ENCODE measurements around the gene CASP12. TPM values are rescaled to one million over a fixed set of nuclear protein-coding genes. Genes with fewer than 3 reads are reported as not detected.

Gene CASP12
- total and polyA plus RNA-seq, 9 donors: 2.0 to 12.0 (median 3.3) TPM

DNA sequence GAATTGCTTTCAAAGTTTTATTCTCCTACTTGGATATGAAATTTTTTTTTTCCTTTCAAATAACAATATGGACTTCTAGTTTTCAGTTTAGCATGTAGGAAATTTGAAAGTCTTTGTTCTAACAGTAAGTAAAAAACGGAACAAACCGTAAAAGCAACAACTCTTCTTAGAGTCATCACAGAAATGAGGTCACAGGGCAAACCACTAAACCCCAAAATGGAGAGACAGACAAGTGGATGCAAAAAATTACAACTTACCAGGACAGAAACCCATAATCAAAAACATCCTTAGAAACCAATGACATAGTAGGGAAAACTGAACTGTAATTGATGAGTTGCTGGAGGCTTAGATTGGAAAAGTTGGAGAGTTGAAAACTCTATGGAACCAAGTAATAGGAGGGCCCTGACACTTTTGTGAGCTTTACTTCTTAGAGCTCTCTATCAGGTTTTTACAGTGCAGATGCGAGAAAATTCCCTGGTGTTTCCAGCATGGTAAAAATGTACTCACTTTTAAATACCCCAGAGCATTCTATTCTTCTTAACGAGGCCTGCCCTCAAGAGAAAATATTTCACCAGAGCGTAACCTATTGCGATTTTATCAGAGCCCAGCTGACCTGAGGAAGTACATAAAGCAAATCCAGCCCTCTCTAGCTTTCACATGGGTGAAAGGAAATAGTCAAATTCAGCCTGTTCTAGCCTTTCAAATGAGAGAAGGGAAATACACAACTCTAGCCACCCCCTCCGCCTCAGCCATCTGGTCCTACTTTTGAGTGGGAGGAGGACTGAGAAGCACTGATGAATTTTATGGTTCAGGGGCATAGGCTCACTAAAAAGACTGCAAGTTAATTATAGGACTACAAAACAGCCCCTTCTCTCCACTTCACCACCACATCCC lies 39.1 kb downstream of the CASP12 start:
- WGBS, 3 donors: 78 to 86% (median 81%) methylated on average over 7 of the region's 7 CpGs
- no peak overlapping the region for H3K27ac ChIP-seq
- no peaks in the 10 kb centered on the region for H3K9me3 ChIP-seq
- no peak for DNase-seq
- H3K4me3 ChIP-seq: no peak overlapping the region
- no peaks in the 10 kb centered on the region for H3K4me1 ChIP-seq (ENCODE audit: insufficient read depth)
- intact Hi-C loops (cut with DNase I): no loop called here
- TF ChIP-seq EP300 (IDR thresholded peaks at IDR 0.05) (no peak), POLR2A (IDR thresholded peaks at IDR 0.05) (no peak)
- TF ChIP-seq, protein P1, sequence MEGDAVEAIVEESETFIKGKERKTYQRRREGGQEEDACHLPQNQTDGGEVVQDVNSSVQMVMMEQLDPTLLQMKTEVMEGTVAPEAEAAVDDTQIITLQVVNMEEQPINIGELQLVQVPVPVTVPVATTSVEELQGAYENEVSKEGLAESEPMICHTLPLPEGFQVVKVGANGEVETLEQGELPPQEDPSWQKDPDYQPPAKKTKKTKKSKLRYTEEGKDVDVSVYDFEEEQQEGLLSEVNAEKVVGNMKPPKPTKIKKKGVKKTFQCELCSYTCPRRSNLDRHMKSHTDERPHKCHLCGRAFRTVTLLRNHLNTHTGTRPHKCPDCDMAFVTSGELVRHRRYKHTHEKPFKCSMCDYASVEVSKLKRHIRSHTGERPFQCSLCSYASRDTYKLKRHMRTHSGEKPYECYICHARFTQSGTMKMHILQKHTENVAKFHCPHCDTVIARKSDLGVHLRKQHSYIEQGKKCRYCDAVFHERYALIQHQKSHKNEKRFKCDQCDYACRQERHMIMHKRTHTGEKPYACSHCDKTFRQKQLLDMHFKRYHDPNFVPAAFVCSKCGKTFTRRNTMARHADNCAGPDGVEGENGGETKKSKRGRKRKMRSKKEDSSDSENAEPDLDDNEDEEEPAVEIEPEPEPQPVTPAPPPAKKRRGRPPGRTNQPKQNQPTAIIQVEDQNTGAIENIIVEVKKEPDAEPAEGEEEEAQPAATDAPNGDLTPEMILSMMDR (IDR thresholded peaks at IDR 0.05): no peak
- no peaks in the 10 kb centered on the region for H3K36me3 ChIP-seq
- H3K27me3 ChIP-seq: no peaks in the 10 kb centered on the region

DNA sequence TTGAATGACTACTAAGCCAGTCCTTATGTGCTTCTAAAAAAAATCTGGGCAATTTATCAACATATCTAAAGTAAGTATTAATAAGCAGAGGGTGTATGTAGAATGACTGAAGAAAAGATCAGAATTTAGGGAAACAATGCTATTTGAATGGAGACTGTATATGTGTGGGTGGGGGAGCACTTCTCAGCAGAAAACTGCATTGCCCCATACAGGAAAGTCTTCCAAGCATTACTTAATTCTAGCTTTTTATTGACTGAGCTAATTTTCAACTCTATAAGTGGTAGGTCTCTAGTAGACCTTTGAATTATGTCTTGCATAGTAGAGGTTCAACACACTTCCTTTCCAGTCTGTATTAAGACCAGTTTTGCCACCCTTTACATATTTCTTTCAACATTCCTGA lies 41.7 kb downstream of the CASP12 start:
- Histone ChIP-seq H3K4me3 (no peak overlapping the region), H3K36me3 (no peaks in the 10 kb centered on the region), H3K27me3 (no peaks in the 10 kb centered on the region), H3K9me3 (no peaks in the 10 kb centered on the region), H3K4me1 (ENCODE audit: insufficient read depth) (no peaks in the 10 kb centered on the region), H3K27ac (no peak overlapping the region)
- no peak for DNase-seq
- intact Hi-C loops (cut with DNase I): no loop called here
- TF ChIP-seq EP300 (IDR thresholded peaks at IDR 0.05) (no peak), POLR2A (IDR thresholded peaks at IDR 0.05) (no peak)
- TF ChIP-seq, protein P1 (IDR thresholded peaks at IDR 0.05): no peak

DNA sequence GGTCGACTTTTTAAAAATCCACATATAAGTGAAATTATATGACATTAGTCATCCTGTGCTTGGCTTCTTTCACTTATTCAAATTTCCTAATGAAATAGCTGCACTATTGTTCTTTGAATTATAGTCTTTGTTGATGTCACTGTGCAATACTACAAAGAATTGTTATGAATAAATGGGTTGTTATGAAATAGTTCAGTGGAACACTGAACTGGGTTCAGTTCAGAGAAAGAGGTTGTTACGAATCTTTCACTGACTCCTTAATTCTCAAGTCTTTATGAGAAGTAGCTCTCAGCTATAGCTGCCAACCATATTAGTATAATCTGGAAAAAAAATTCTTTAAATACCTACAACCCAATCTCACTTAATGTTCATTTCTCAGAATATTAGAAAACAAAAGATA lies 42.3 kb downstream of the CASP12 start:
- H3K4me3 ChIP-seq: no peak overlapping the region
- H3K27me3 ChIP-seq: no peaks in the 10 kb centered on the region
- H3K27ac ChIP-seq: no peak overlapping the region
- no peaks in the 10 kb centered on the region for H3K4me1 ChIP-seq (ENCODE audit: insufficient read depth)
- intact Hi-C loops (cut with DNase I): no loop called here
- no peaks in the 10 kb centered on the region for H3K9me3 ChIP-seq
- DNase-seq: no peak
- H3K36me3 ChIP-seq: no peaks in the 10 kb centered on the region
- 57 to 65% (median 59%) methylated on average over 2 of the region's 2 CpGs for WGBS, 3 donors
- no peak for TF ChIP-seq POLR2A (IDR thresholded peaks at IDR 0.05)
- no peak for TF ChIP-seq EP300 (IDR thresholded peaks at IDR 0.05)
- TF ChIP-seq, protein P1 (IDR thresholded peaks at IDR 0.05): no peak

DNA sequence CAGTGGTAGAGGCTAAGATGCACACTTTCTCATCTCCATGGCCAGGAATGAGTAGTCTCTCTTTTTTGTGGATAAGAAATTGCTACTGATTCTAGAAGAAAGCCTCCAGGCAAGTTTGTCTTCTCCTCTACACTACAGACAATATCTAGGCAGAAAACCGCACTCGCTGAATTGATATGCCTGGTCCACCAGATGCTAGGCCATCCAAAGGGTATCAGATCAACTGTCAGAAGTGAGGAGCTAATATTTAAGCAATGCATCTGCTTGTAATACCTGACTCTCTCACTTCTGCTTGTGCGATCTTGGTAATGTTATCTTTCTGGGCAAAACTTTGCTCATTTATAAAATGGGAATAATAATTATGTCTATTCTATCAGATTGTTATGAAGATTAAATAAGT lies 45.0 kb downstream of the CASP12 start:
- no peak for DNase-seq
- intact Hi-C loops (cut with DNase I): no loop called here
- 96 to 98% (median 97%) methylated on average over 3 of the region's 3 CpGs for WGBS, 3 donors
- Histone ChIP-seq H3K4me1 (ENCODE audit: insufficient read depth) (no peaks in the 10 kb centered on the region), H3K4me3 (no peak overlapping the region), H3K9me3 (no peaks in the 10 kb centered on the region), H3K27ac (no peak overlapping the region), H3K36me3 (no peaks in the 10 kb centered on the region), H3K27me3 (no peaks in the 10 kb centered on the region)
- TF ChIP-seq POLR2A (IDR thresholded peaks at IDR 0.05) (no peak), EP300 (IDR thresholded peaks at IDR 0.05) (no peak)
- TF ChIP-seq, protein P1 (IDR thresholded peaks at IDR 0.05): no peak

Data from ovary (tissue), 9 donors.